SU-DHL-6 (cell line): ENCODE results near the gene EFHC2.

Experiments
- H2AFZ ChIP-seq: fragments of 200-600 bp; sonication (generic); 2 replicates; pipeline ENCODE4 v1.6.1; 2014; ENCODE audit warnings: low read depth, mild to moderate bottlenecking, moderate library complexity, mixed read lengths, antibody characterized with exemption, low read length; ENCODE audit not compliant: severe bottlenecking
- H3F3A ChIP-seq: fragments of 200-600 bp; shearing (Covaris generic); 2 replicates; pipeline ENCODE4 v1.6.0; 2016; ENCODE audit warnings: antibody characterized with exemption, mild to moderate bottlenecking; ENCODE audit not compliant: insufficient read depth
- H3K27ac ChIP-seq: fragments of 200-600 bp; sonication (generic); 2 replicates; pipeline ENCODE4 v1.5.1; 2016; ENCODE audit warnings: low read depth, mild to moderate bottlenecking, low read length, moderate library complexity, mixed read lengths
- H3K27me3 ChIP-seq: fragments of 200-600 bp; sonication (generic), shearing (Covaris generic); 2 replicates; pipeline ENCODE4 v1.6.0; 2014; ENCODE audit warnings: mild to moderate bottlenecking, low read length
- H3K36me3 ChIP-seq: fragments of 200-600 bp; sonication (generic); 2 replicates; pipeline ENCODE4 v1.6.1; 2014; ENCODE audit warnings: mild to moderate bottlenecking, low read length, mixed read lengths
- H3K4me2 ChIP-seq: fragments of 300-600, 200-600 bp; shearing (Covaris generic), sonication (generic); 2 replicates; pipeline ENCODE4 v1.6.0; 2014; ENCODE audit warnings: low read length, low read depth, mild to moderate bottlenecking; ENCODE audit not compliant: poor library complexity, severe bottlenecking
- H3K4me3 ChIP-seq: fragments of 200-600 bp; sonication (generic); 2 replicates; pipeline ENCODE4 v1.5.1; 2014; ENCODE audit warnings: antibody characterized with exemption, low read length, mild to moderate bottlenecking, mixed read lengths; ENCODE audit not compliant: insufficient read depth, poor library complexity, severe bottlenecking
- H3K79me2 ChIP-seq: fragments of 200-600 bp; sonication (generic); 2 replicates; pipeline ENCODE4 v1.6.1; 2014; ENCODE audit warnings: mild to moderate bottlenecking, low read length, moderate library complexity; ENCODE audit not compliant: insufficient read depth
- H3K9ac ChIP-seq: fragments of 200-600 bp; sonication (generic); 2 replicates; pipeline ENCODE4 v1.7.0; 2014; ENCODE audit warnings: mild to moderate bottlenecking, low read length
- H3K9me2 ChIP-seq: fragments of 200-600 bp; sonication (generic); replicated peaks from 2 replicates; pipeline ENCODE4 v1.6.1; 2014; ENCODE audit warnings: low read length; ENCODE audit not compliant: insufficient read depth
- H3K9me3 ChIP-seq: fragments of 200-600 bp; sonication (generic); 2 replicates; pipeline ENCODE4 v1.6.1; 2014; ENCODE audit warnings: low read length, mixed read lengths; ENCODE audit not compliant: insufficient read depth
- H4K20me1 ChIP-seq: fragments of 200-600 bp; sonication (generic); 2 replicates; pipeline ENCODE4 v1.6.1; 2014; ENCODE audit warnings: low read depth, mild to moderate bottlenecking, antibody characterized with exemption, low read length, moderate library complexity, mixed read lengths
- CTCF ChIP-seq: fragments of 200-600 bp; sonication (generic); IDR thresholded peaks from one replicate; pipeline ENCODE4 v1.5.1; 2017; ENCODE audit warnings: antibody characterized with exemption, mild to moderate bottlenecking, low read length, moderate library complexity; ENCODE audit not compliant: insufficient read depth, poor library complexity, severe bottlenecking
- EZH2phosphoT487 ChIP-seq: fragments of 200-600 bp; sonication (generic), shearing (Covaris generic); conservative IDR thresholded peaks from 2 replicates; pipeline ENCODE4 v1.6.1; 2018; ENCODE audit warnings: mild to moderate bottlenecking, antibody characterized with exemption, low read length, moderate library complexity, mixed read lengths

Gene EFHC2

DNA sequence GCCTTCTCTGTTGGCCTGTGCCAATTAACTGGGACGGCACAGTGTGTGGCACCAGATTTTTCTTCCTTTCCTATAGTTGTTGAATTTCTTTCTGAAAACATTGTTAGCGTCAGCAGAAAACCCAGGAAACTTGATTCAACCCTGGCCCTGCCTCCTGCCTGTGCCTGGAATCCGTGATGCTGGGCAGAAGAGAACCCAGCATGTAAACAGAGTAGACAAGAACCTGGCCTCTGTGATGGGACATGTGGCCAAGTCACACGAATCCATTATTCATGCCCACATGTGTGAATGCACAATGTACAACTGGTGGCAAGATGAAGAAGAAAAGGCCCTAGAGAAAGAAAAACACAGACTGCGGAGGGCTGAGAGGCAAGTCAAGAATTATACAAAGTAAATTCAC lies 111.4 kb downstream of the EFHC2 start:
- Histone ChIP-seq H3K27ac (no peak overlapping the region), H3K79me2 (no peaks in the 10 kb centered on the region), H2AFZ (no peak overlapping the region)

DNA sequence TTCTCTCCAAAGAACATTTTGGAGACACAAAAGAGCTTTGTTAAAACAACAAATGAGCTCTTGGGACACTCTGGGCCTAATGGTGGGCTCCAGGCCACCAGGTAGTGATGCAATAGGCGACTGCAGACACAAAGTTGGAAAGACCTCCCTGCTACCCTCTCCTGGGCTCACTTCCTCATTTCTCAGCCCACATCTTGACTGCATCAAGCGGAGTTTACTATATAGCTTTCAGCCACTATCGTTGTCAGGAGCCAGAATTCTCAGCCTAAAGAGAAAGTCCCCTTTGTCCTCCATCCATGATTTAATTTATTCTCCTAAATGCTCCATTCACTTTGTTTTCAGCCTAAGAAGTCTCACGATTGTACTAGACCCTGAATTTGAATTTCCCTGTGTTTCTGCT lies 114.9 kb downstream of the EFHC2 start:
- H3K9ac ChIP-seq = no peak overlapping the region
- no peaks in the 10 kb centered on the region for H3K9me3 ChIP-seq
- H3K27ac ChIP-seq = no peak overlapping the region
- H3K4me3 ChIP-seq = no peak overlapping the region
- no peaks in the 10 kb centered on the region for H3K36me3 ChIP-seq
- no peaks in the 10 kb centered on the region for H3K9me2 ChIP-seq
- no peaks in the 10 kb centered on the region for H3F3A ChIP-seq
- no peaks in the 10 kb centered on the region for H4K20me1 ChIP-seq
- no peak overlapping the region for H2AFZ ChIP-seq
- no peak overlapping the region for H3K4me2 ChIP-seq
- no peaks in the 10 kb centered on the region for H3K79me2 ChIP-seq
- TF ChIP-seq EZH2phosphoT487 (no peak), CTCF (no peak)
- H3K27me3 ChIP-seq = no peaks in the 10 kb centered on the region

More for the DNA sequence above, 111.4 kb downstream of the EFHC2 start:
- TF ChIP-seq CTCF (no peak), EZH2phosphoT487 (no peak)
- Histone ChIP-seq H3K4me3 (no peak overlapping the region), H3F3A (no peaks in the 10 kb centered on the region), H3K36me3 (no peaks in the 10 kb centered on the region), H3K27me3 (no peaks in the 10 kb centered on the region), H4K20me1 (no peaks in the 10 kb centered on the region), H3K4me2 (no peak overlapping the region), H3K9me3 (no peaks in the 10 kb centered on the region), H3K9me2 (no peaks in the 10 kb centered on the region), H3K9ac (no peak overlapping the region)

DNA sequence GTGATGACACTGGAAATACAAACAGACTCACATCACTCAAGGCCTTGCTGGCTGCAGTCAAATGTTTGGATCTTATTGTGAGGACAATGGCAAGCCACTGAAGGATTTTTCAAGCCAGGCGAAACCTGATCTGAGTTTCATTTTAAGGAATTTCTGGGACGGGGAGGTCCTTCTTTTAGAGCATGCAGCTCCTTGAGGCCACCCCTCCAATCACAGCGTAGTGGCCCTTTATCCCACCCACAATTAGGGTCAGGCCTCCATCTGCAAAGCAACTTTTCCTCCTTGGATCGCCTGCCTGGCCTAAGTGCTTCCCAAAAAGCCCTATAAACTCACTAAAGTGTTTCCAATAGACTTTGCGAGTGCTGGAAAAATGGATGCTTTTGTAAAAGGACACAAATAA lies 115.5 kb downstream of the EFHC2 start:
- no peaks in the 10 kb centered on the region for H3K9me3 ChIP-seq
- no peaks in the 10 kb centered on the region for H4K20me1 ChIP-seq
- H3K36me3 ChIP-seq = no peaks in the 10 kb centered on the region
- no peak overlapping the region for H2AFZ ChIP-seq
- no peaks in the 10 kb centered on the region for H3K79me2 ChIP-seq
- H3K9me2 ChIP-seq = no peaks in the 10 kb centered on the region
- no peak for TF ChIP-seq CTCF
- TF ChIP-seq EZH2phosphoT487 = no peak
- H3K4me3 ChIP-seq = no peak overlapping the region
- no peak overlapping the region for H3K9ac ChIP-seq
- H3K27me3 ChIP-seq = no peaks in the 10 kb centered on the region
- no peak overlapping the region for H3K27ac ChIP-seq
- no peak overlapping the region for H3K4me2 ChIP-seq
- no peaks in the 10 kb centered on the region for H3F3A ChIP-seq
